ENCODE measurements around the gene PSMG4. TPM values are rescaled to one million over a fixed set of nuclear protein-coding genes. Genes with fewer than 3 reads are reported as not detected.

Gene PSMG4
- total and polyA plus RNA-seq, 9 of the 15 experiments (the other 6 are each of a cell fraction or from before 2014, with no cell fraction given): 12.9 to 185 (median 52.0) TPM

DNA sequence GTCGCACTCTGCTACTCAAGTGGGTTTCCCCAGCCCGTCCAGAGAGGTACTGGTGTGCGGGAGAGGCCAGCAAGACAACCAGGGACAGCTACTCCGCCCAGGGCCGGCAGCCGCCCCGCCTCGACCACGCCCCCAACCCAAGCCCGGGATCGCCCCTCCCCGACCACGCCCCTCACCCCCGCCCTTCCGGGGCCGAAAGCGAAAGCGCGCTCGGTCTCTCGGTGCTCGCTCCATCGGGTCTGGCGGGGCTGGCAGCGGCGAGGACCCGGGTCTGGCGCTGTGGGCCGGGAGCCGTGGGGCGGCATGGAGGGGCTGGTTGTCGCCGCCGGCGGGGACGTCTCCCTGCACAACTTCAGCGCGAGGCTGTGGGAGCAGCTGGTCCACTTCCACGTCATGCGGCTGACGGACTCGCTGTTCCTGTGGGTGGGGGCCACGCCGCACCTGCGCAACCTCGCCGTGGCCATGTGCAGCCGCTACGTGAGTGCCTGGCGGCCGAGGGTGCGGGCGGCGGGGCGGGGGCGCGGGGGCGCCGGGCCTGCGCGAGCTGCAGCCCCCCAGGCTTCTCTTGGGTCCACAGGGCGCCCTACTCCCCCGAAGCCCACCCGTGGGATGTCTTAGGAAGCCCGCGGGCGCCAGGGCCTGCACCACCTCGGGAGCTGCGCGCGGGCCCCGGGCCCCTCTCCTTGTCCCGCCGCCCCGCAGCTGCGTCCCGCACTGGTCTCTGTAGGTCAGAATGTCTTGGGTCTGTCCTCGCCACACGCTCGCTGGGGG, at the start of gene PSMG4 (continued):
- TF ChIP-seq, protein P1, sequence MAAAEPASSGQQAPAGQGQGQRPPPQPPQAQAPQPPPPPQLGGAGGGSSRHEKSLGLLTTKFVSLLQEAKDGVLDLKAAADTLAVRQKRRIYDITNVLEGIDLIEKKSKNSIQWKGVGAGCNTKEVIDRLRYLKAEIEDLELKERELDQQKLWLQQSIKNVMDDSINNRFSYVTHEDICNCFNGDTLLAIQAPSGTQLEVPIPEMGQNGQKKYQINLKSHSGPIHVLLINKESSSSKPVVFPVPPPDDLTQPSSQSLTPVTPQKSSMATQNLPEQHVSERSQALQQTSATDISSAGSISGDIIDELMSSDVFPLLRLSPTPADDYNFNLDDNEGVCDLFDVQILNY (CRISPR knock-in tag; IDR thresholded peaks at IDR 0.05): 0 out of 2 replicates have a peak, but pooled peaks have one; percentile 80
- TF ChIP-seq TGIF2 (CRISPR knock-in tag; IDR thresholded peaks at IDR 0.05) (0 out of 2 replicates have a peak, but pooled peaks have one; percentile 34), PCBP2 (IDR thresholded peaks at IDR 0.05; ENCODE audit: low read depth, low read length, poor library complexity, severe bottlenecking) (no peak), ZNF436 (CRISPR knock-in tag; IDR thresholded peaks at IDR 0.05) (no peak), HCFC1 (IDR thresholded peaks at IDR 0.05; ENCODE audit: low read depth, low read length) (peak; percentile 66), BCL6 (CRISPR knock-in tag; IDR thresholded peaks at IDR 0.05) (no peak), SIN3A (IDR thresholded peaks at IDR 0.05; ENCODE audit: borderline replicate concordance in 2 of 2, control insufficient read depth in 1 of 2, low read depth in 2 of 2, low read length in 2 of 2) (peak; percentile 58 to 84; a peak in 2 of 4 replicates), ASH1L (IDR thresholded peaks at IDR 0.05; ENCODE audit: borderline replicate concordance, low read depth, partially characterized antibody) (no peak), HDAC6 (IDR thresholded peaks at IDR 0.05; ENCODE audit: low read depth, low read length) (no peak), POLR2AphosphoS2 (IDR thresholded peaks at IDR 0.05; ENCODE audit: low read length) (no peak), KLF6 (CRISPR knock-in tag; IDR thresholded peaks at IDR 0.05; ENCODE audit: borderline replicate concordance) (no peak), IRF2 (CRISPR knock-in tag; IDR thresholded peaks at IDR 0.05) (peak; percentile 100), ZNF146 (CRISPR knock-in tag; IDR thresholded peaks at IDR 0.05; ENCODE audit: unreplicated experiment) (no peak), ZNF12 (CRISPR knock-in tag; IDR thresholded peaks at IDR 0.05) (0 out of 2 replicates have a peak, but pooled peaks have one; percentile 33), SREBF2 (CRISPR knock-in tag; IDR thresholded peaks at IDR 0.05) (no peak)
- TF ChIP-seq, protein P2, sequence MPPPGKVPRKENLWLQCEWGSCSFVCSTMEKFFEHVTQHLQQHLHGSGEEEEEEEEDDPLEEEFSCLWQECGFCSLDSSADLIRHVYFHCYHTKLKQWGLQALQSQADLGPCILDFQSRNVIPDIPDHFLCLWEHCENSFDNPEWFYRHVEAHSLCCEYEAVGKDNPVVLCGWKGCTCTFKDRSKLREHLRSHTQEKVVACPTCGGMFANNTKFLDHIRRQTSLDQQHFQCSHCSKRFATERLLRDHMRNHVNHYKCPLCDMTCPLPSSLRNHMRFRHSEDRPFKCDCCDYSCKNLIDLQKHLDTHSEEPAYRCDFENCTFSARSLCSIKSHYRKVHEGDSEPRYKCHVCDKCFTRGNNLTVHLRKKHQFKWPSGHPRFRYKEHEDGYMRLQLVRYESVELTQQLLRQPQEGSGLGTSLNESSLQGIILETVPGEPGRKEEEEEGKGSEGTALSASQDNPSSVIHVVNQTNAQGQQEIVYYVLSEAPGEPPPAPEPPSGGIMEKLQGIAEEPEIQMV (tag; conservative IDR thresholded peaks at IDR 0.05; ENCODE audit: low read depth): no peak
- TF ChIP-seq, protein P3, sequence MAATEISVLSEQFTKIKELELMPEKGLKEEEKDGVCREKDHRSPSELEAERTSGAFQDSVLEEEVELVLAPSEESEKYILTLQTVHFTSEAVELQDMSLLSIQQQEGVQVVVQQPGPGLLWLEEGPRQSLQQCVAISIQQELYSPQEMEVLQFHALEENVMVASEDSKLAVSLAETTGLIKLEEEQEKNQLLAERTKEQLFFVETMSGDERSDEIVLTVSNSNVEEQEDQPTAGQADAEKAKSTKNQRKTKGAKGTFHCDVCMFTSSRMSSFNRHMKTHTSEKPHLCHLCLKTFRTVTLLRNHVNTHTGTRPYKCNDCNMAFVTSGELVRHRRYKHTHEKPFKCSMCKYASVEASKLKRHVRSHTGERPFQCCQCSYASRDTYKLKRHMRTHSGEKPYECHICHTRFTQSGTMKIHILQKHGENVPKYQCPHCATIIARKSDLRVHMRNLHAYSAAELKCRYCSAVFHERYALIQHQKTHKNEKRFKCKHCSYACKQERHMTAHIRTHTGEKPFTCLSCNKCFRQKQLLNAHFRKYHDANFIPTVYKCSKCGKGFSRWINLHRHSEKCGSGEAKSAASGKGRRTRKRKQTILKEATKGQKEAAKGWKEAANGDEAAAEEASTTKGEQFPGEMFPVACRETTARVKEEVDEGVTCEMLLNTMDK (IDR thresholded peaks at IDR 0.05; ENCODE audit: borderline replicate concordance, insufficient read depth, low read depth, low read length, poor library complexity, severe bottlenecking): peak; percentile 1
- TF ChIP-seq, protein P4, sequence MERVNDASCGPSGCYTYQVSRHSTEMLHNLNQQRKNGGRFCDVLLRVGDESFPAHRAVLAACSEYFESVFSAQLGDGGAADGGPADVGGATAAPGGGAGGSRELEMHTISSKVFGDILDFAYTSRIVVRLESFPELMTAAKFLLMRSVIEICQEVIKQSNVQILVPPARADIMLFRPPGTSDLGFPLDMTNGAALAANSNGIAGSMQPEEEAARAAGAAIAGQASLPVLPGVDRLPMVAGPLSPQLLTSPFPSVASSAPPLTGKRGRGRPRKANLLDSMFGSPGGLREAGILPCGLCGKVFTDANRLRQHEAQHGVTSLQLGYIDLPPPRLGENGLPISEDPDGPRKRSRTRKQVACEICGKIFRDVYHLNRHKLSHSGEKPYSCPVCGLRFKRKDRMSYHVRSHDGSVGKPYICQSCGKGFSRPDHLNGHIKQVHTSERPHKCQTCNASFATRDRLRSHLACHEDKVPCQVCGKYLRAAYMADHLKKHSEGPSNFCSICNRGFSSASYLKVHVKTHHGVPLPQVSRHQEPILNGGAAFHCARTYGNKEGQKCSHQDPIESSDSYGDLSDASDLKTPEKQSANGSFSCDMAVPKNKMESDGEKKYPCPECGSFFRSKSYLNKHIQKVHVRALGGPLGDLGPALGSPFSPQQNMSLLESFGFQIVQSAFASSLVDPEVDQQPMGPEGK (CRISPR knock-in tag; IDR thresholded peaks at IDR 0.05; ENCODE audit: borderline replicate concordance): no peak
- TF ChIP-seq, protein P5, sequence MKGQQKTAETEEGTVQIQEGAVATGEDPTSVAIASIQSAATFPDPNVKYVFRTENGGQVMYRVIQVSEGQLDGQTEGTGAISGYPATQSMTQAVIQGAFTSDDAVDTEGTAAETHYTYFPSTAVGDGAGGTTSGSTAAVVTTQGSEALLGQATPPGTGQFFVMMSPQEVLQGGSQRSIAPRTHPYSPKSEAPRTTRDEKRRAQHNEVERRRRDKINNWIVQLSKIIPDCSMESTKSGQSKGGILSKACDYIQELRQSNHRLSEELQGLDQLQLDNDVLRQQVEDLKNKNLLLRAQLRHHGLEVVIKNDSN (CRISPR knock-in tag; IDR thresholded peaks at IDR 0.05): peak; percentile 10; the same call in 1 of the 2 replicates
